ENCODE results near the gene YTHDF1. TPM values are rescaled to one million over a fixed set of nuclear protein-coding genes. Genes with fewer than 3 reads are reported as not detected.

YTHDF1 gene
- total and polyA plus RNA-seq, 2 of the 8 experiments (the other 6 are each of a cell fraction or from before 2014, with no cell fraction given), result 32.8 to 66.0 TPM

GRCh38 chr20:63232235-63233060 lies 16.5 kb upstream of the YTHDF1 start:
- H2BK15ac ChIP-seq (ENCODE audit: low read length), result no peak overlapping the region
- TF ChIP-seq CBX8 (IDR thresholded peaks at IDR 0.05; ENCODE audit: borderline replicate concordance, low read depth, low read length) (no peak), MAX (IDR thresholded peaks at IDR 0.05) (no peak), TEAD4 (IDR thresholded peaks at IDR 0.05; ENCODE audit: low read depth, low read length) (no peak), SAP30 (IDR thresholded peaks at IDR 0.05; ENCODE audit: insufficient read depth, insufficient replicate concordance, low read length) (no peak), ZNF274 (IDR thresholded peaks at IDR 0.05; ENCODE audit: borderline replicate concordance, extremely low read depth, low read length) (no peak), CHD2 (IDR thresholded peaks at IDR 0.05; ENCODE audit: low read length) (no peak), CTCF (IDR thresholded peaks at IDR 0.05; ENCODE audit: control extremely low read depth in 1 of 3, insufficient read depth in 1 of 3, low read depth in 1 of 3, low read length in 3 of 3) (no peak)
- WGBS, 2 experiments (ENCODE audit: extremely low coverage in 1 of 2, insufficient coverage in 1 of 2, insufficient read length in 1 of 2, insufficient replicate concordance in 2 of 2, low coverage in 1 of 2, low lambda C conversion rate in 2 of 2, missing lambda C conversion rate in 1 of 2), result 82% methylated on average over 17 of the region's 18 CpGs; no CpG with 5 or more reads in 1 of the 2 experiments
- H3K79me1 ChIP-seq (ENCODE audit: low read depth, low read length), result no peaks in the 10 kb centered on the region
- no peak for FAIRE-seq
- H4K5ac ChIP-seq (ENCODE audit: insufficient read length, low read depth, low read length), result no peak overlapping the region
- no peak overlapping the region for H3K4me3 ChIP-seq (ENCODE audit: extremely low read depth in 1 of 4, insufficient read depth in 2 of 4, low read depth in 3 of 4, low read length in 4 of 4)
- ChIA-PET POLR2A (ENCODE audit: partially characterized antibody) (interaction anchor here (0.7 to 4.9 kb wide), 3 partner anchors 13 to 36 kb away, joined by 3 to 21 read pairs (median 3); partner anchors contain the start of gene NKAIN4), CTCF (ENCODE audit: partially characterized antibody) (interaction anchor here (0.6 to 10.9 kb wide), 16 partner anchors 8 to 159 kb away, joined by 3 to 199 read pairs (median 14); partner anchors contain the start of genes COL20A1 and NKAIN4)
- no peak overlapping the region for H3K14ac ChIP-seq (ENCODE audit: insufficient read length)
- H3K36me3 ChIP-seq (ENCODE audit: control insufficient read depth in 2 of 4, insufficient read depth in 4 of 4, low read length in 3 of 4), result no peaks in the 10 kb centered on the region
- no peaks in the 10 kb centered on the region for H4K20me1 ChIP-seq (replicated peaks in 1 of 2; ENCODE audit: control insufficient read depth in 1 of 2, insufficient read depth in 2 of 2, low read length in 2 of 2)
- H3K79me2 ChIP-seq (ENCODE audit: control insufficient read depth in 1 of 2, insufficient read depth in 2 of 2, low read length in 2 of 2), result no peaks in the 10 kb centered on the region
- no peak for DNase-seq (ENCODE audit: low read depth in 1 of 2, low spot score in 2 of 2)
- no peak overlapping the region for H3K27ac ChIP-seq (ENCODE audit: low read depth, low read length)
- no peak overlapping the region for H3K4me2 ChIP-seq (ENCODE audit: insufficient read depth in 1 of 2, low read depth in 2 of 2, low read length in 2 of 2)
- H3K23ac ChIP-seq (ENCODE audit: insufficient read length), result no peak overlapping the region
- peaks cover 14 to 44% (median 24%) of the 10 kb centered on the region in 4 experiments for H3K4me1 ChIP-seq (replicated peaks in 1 of 4; ENCODE audit: control insufficient read depth in 3 of 4, insufficient read depth in 4 of 4, low read length in 3 of 4)
- no peak overlapping the region for H2BK120ac ChIP-seq (replicated peaks; ENCODE audit: low read depth, low read length)
- no peak overlapping the region for H2BK20ac ChIP-seq (ENCODE audit: low read length)
- H3K4ac ChIP-seq (replicated peaks; ENCODE audit: insufficient read length, low read depth, low read length), result no peak overlapping the region
- no peak overlapping the region for H4K91ac ChIP-seq (replicated peaks; ENCODE audit: insufficient read length, low read length)
- no peak overlapping the region for H2AFZ ChIP-seq (ENCODE audit: low read length)
- H2AK5ac ChIP-seq (ENCODE audit: low read depth, low read length), result no peak overlapping the region
- no peak overlapping the region; the same call in 1 of the 2 replicates for H4K8ac ChIP-seq (ENCODE audit: extremely low read depth, insufficient read depth, low read length)
- H2BK12ac ChIP-seq (ENCODE audit: low read depth, low read length), result no peak overlapping the region
- H2BK5ac ChIP-seq (ENCODE audit: low read depth, low read length), result no peak overlapping the region
- H3K9me3 ChIP-seq (ENCODE audit: insufficient read depth in 2 of 2, low read depth in 1 of 2, low read length in 1 of 2), result no peaks in the 10 kb centered on the region
- no peak overlapping the region for H3K56ac ChIP-seq (replicated peaks; ENCODE audit: insufficient read length, low read depth, low read length)
- no peaks in the 10 kb centered on the region for H3K23me2 ChIP-seq (ENCODE audit: low read depth, low read length)
- H3K9ac ChIP-seq (replicated peaks in 1 of 4; ENCODE audit: extremely low read depth in 1 of 4, low read depth in 3 of 4, low read length in 3 of 4), result no peak overlapping the region
- no peak overlapping the region for H3K18ac ChIP-seq (ENCODE audit: extremely low read depth, low read length)
- H3K27me3 ChIP-seq (replicated peaks in 1 of 4; ENCODE audit: control insufficient read depth in 3 of 4, extremely low read depth in 1 of 4, insufficient read depth in 3 of 4, low read length in 3 of 4), result peaks cover 0 to 3% (median 1%) of the 10 kb centered on the region in 4 experiments; a peak in 1 of 7 replicates

Data from H1 (cell line).